ENCODE measurements around the gene B4GALT6.

The B4GALT6 gene

DNA sequence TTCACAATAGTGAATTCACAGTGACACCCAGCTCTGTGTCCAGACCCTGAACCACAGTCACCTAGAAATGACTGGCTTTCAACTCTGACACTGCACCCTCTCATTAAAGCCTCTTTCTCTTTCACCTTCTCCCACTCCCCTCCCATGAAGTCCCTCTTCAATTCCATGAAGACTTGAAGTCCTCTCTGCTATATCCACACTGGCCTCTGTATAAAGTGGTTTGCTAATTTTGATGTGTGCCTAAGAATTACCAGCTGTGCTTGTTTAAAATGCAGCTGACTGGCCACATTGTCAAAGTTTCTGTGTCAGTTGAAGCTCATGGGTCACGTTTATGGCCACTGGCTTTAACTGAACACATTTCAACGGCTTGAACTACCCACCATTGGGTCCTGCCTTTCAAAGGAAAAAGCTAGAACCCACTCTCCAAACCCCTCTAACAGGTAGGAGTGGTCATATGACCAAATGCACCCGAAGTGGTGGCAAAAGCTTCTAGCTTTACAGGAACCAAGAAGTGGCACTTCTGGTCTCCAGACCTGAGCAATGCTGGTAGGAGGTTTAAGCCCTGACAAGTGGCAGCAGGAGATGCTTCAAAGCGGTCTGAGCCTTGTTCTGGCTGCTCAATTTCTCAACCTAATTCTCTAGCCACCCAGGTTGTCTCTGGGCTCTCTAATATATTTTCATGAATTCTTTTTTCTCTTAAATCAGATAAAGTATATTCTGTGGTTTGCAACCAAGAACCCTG, 34.2 kb downstream of the B4GALT6 start:
- H3K4me2 ChIP-seq: no peak overlapping the region
- H3K27ac ChIP-seq: no peak overlapping the region
- H4K20me1 ChIP-seq (ENCODE audit: insufficient read depth): no peaks in the 10 kb centered on the region
- H3K79me2 ChIP-seq (ENCODE audit: insufficient read depth, low read depth): no peaks in the 10 kb centered on the region
- TF ChIP-seq, protein P1, sequence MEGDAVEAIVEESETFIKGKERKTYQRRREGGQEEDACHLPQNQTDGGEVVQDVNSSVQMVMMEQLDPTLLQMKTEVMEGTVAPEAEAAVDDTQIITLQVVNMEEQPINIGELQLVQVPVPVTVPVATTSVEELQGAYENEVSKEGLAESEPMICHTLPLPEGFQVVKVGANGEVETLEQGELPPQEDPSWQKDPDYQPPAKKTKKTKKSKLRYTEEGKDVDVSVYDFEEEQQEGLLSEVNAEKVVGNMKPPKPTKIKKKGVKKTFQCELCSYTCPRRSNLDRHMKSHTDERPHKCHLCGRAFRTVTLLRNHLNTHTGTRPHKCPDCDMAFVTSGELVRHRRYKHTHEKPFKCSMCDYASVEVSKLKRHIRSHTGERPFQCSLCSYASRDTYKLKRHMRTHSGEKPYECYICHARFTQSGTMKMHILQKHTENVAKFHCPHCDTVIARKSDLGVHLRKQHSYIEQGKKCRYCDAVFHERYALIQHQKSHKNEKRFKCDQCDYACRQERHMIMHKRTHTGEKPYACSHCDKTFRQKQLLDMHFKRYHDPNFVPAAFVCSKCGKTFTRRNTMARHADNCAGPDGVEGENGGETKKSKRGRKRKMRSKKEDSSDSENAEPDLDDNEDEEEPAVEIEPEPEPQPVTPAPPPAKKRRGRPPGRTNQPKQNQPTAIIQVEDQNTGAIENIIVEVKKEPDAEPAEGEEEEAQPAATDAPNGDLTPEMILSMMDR (conservative IDR thresholded peaks at IDR 0.05; ENCODE audit: low read depth, low read length): no peak
- H3K9ac ChIP-seq: no peak overlapping the region
- H3K36me3 ChIP-seq (ENCODE audit: insufficient read depth): no peaks in the 10 kb centered on the region
- no peak overlapping the region for H2AFZ ChIP-seq (ENCODE audit: low read depth)
- no peaks in the 10 kb centered on the region for H3K27me3 ChIP-seq (ENCODE audit: insufficient read depth, low read depth)
- no peaks in the 10 kb centered on the region for H3K4me1 ChIP-seq (ENCODE audit: low read depth, poor library complexity, severe bottlenecking)
- no peak overlapping the region for H3K4me3 ChIP-seq (IDR thresholded peaks at IDR 0.05; ENCODE audit: insufficient read depth, low read depth, low read length)

DNA sequence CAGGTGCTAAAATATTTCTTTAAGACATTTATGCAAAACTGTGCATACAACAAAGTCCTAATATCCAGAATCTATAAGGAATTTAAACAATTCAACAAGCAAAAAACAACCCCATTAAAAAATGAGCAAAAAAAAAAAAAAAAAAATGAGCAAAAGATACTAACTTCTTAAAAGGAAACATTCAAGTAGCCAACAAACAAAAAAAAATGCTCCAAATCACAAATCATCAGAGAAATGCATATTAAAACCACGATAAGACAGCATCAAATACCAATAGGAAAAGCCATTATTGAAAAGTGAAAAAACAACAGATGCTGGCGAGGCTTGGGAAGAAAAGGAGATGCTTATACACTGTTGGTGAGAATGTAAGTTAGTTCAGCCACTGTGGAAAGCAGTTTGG, 34.9 kb downstream of the B4GALT6 start:
- no peaks in the 10 kb centered on the region for H3K36me3 ChIP-seq (ENCODE audit: insufficient read depth)
- H3K27ac ChIP-seq: no peak overlapping the region
- no peak overlapping the region for H3K9ac ChIP-seq
- no peaks in the 10 kb centered on the region for H3K79me2 ChIP-seq (ENCODE audit: insufficient read depth, low read depth)
- TF ChIP-seq, protein P1 (conservative IDR thresholded peaks at IDR 0.05; ENCODE audit: low read depth, low read length): no peak
- no peak overlapping the region for H3K4me3 ChIP-seq (IDR thresholded peaks at IDR 0.05; ENCODE audit: insufficient read depth, low read depth, low read length)
- no peaks in the 10 kb centered on the region for H3K4me1 ChIP-seq (ENCODE audit: low read depth, poor library complexity, severe bottlenecking)
- no peaks in the 10 kb centered on the region for H3K27me3 ChIP-seq (ENCODE audit: insufficient read depth, low read depth)
- no peak overlapping the region for H2AFZ ChIP-seq (ENCODE audit: low read depth)
- no peak overlapping the region for H3K4me2 ChIP-seq
- H4K20me1 ChIP-seq (ENCODE audit: insufficient read depth): no peaks in the 10 kb centered on the region

DNA sequence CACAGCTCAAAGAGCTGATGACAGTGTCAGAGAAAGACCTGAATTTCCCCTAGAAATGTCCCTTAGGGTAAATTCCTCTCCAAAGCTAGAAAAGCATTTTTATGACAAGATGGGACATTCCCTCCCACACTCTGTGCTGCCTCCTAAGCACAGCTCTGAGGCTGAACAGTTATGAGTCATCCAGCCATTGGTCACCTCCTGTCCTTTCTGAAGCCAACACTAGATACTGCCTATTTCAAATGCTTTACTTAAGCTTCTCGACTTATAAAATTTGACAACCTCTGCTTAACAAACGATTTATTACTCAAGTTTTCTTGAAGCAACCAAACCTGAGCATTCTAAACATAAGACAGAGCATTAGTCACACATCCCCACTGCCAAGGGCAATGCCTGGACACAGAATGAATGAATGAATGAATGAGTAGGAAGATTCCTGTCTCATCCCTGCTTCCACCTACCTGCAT, 35.4 kb downstream of the B4GALT6 start:
- H3K4me3 ChIP-seq (IDR thresholded peaks at IDR 0.05; ENCODE audit: insufficient read depth, low read depth, low read length): no peak overlapping the region
- H3K4me2 ChIP-seq: no peak overlapping the region
- no peaks in the 10 kb centered on the region for H3K27me3 ChIP-seq (ENCODE audit: insufficient read depth, low read depth)
- H3K27ac ChIP-seq: no peak overlapping the region
- no peaks in the 10 kb centered on the region for H3K4me1 ChIP-seq (ENCODE audit: low read depth, poor library complexity, severe bottlenecking)
- no peaks in the 10 kb centered on the region for H3K79me2 ChIP-seq (ENCODE audit: insufficient read depth, low read depth)
- TF ChIP-seq, protein P1 (conservative IDR thresholded peaks at IDR 0.05; ENCODE audit: low read depth, low read length): no peak
- H3K9ac ChIP-seq: no peak overlapping the region
- H4K20me1 ChIP-seq (ENCODE audit: insufficient read depth): no peaks in the 10 kb centered on the region
- H3K36me3 ChIP-seq (ENCODE audit: insufficient read depth): no peaks in the 10 kb centered on the region
- H2AFZ ChIP-seq (ENCODE audit: low read depth): no peak overlapping the region

DNA sequence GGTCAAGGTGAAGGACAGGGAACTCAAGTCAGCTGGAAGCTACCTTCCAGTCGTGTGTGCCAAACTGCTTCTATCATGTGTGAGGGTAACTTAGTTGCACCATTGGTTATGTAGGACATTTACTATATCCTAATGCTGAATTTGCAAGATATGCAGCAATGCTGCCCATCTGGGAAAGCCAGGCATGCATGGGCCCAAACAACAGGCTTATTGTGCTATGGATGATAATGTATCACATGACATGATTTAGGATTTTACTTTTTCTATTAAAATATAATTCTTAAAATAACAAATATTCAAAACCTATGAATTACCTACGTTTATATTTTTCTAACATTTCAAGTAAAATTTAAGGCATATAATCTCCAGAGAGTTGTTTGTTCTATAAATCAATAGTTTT, 35.9 kb downstream of the B4GALT6 start:
- Histone ChIP-seq H2AFZ (ENCODE audit: low read depth) (no peak overlapping the region), H3K27me3 (ENCODE audit: insufficient read depth, low read depth) (no peaks in the 10 kb centered on the region), H4K20me1 (ENCODE audit: insufficient read depth) (no peaks in the 10 kb centered on the region), H3K27ac (no peak overlapping the region), H3K9ac (no peak overlapping the region), H3K4me3 (IDR thresholded peaks at IDR 0.05; ENCODE audit: insufficient read depth, low read depth, low read length) (no peak overlapping the region), H3K4me2 (no peak overlapping the region), H3K36me3 (ENCODE audit: insufficient read depth) (no peaks in the 10 kb centered on the region), H3K79me2 (ENCODE audit: insufficient read depth, low read depth) (no peaks in the 10 kb centered on the region), H3K4me1 (ENCODE audit: low read depth, poor library complexity, severe bottlenecking) (no peaks in the 10 kb centered on the region)
- TF ChIP-seq, protein P1 (conservative IDR thresholded peaks at IDR 0.05; ENCODE audit: low read depth, low read length): no peak

Data from KMS-11 (cell line).